ENCODE results near the gene PPP3CA. TPM values are rescaled to one million over a fixed set of nuclear protein-coding genes. Genes with fewer than 3 reads are reported as not detected.

PPP3CA gene
- total and polyA plus RNA-seq, 2 of the 8 experiments (the other 6 are each of a cell fraction or from before 2014, with no cell fraction given) = 7.9 to 35.0 TPM

DNA sequence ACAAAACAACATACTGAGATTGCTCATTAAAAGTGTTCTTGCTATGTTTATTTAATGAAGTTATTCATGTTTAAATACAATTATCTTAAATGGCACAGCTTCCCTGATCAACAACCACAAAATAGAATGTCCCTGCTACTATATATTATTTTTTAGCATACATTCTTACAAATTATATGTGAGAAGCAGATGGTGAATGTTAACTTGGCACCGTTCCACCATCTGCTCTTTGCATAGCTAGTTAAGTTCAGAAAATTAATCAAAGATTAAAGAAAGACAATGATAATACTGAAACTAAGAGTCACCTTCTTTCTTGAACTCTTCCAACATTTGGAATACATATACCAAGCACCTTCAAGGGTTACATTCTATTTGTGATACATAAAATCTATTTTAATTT, 94.2 kb downstream of the PPP3CA start:
- Histone ChIP-seq H4K91ac (replicated peaks; ENCODE audit: insufficient read length, low read length) (no peak overlapping the region), H3K4me1 (replicated peaks in 1 of 4; ENCODE audit: control insufficient read depth in 3 of 4, insufficient read depth in 4 of 4, low read length in 3 of 4) (0 out of 7 replicates have a peak, but pooled peaks cover 0 to 2% (median 0%) of the 10 kb centered on the region in 4 experiments), H3K56ac (replicated peaks; ENCODE audit: insufficient read length, low read depth, low read length) (no peak overlapping the region), H2BK20ac (ENCODE audit: low read length) (no peak overlapping the region), H2AFZ (ENCODE audit: low read length) (no peak overlapping the region), H3K27me3 (replicated peaks in 1 of 4; ENCODE audit: control insufficient read depth in 3 of 4, extremely low read depth in 1 of 4, insufficient read depth in 3 of 4, low read length in 3 of 4) (no peaks in the 10 kb centered on the region), H3K14ac (ENCODE audit: insufficient read length) (no peak overlapping the region), H3K9me3 (ENCODE audit: insufficient read depth in 2 of 2, low read depth in 1 of 2, low read length in 1 of 2) (no peaks in the 10 kb centered on the region), H3K9ac (replicated peaks in 1 of 4; ENCODE audit: extremely low read depth in 1 of 4, low read depth in 3 of 4, low read length in 3 of 4) (no peak overlapping the region), H3K23me2 (ENCODE audit: low read depth, low read length) (no peaks in the 10 kb centered on the region), H2BK5ac (ENCODE audit: low read depth, low read length) (no peak overlapping the region), H3K4ac (replicated peaks; ENCODE audit: insufficient read length, low read depth, low read length) (no peak overlapping the region), H3K79me1 (ENCODE audit: low read depth, low read length) (no peaks in the 10 kb centered on the region), H3K18ac (ENCODE audit: extremely low read depth, low read length) (no peak overlapping the region), H2AK5ac (ENCODE audit: low read depth, low read length) (no peak overlapping the region), H3K4me2 (ENCODE audit: insufficient read depth in 1 of 2, low read depth in 2 of 2, low read length in 2 of 2) (no peak overlapping the region), H3K4me3 (ENCODE audit: extremely low read depth in 1 of 4, insufficient read depth in 2 of 4, low read depth in 3 of 4, low read length in 4 of 4) (no peak overlapping the region), H3K79me2 (ENCODE audit: control insufficient read depth in 1 of 2, insufficient read depth in 2 of 2, low read length in 2 of 2) (peaks cover 0 to 43% of the 10 kb centered on the region in 2 experiments; a peak in 2 of 4 replicates), H2BK12ac (ENCODE audit: low read depth, low read length) (no peak overlapping the region), H2BK15ac (ENCODE audit: low read length) (no peak overlapping the region), H3K23ac (ENCODE audit: insufficient read length) (no peak overlapping the region), H2BK120ac (replicated peaks; ENCODE audit: low read depth, low read length) (no peak overlapping the region), H3K36me3 (ENCODE audit: control insufficient read depth in 2 of 4, insufficient read depth in 4 of 4, low read length in 3 of 4) (no peaks in the 10 kb centered on the region), H4K20me1 (replicated peaks in 1 of 2; ENCODE audit: control insufficient read depth in 1 of 2, insufficient read depth in 2 of 2, low read length in 2 of 2) (peaks cover 1 to 2% of the 10 kb centered on the region in 2 experiments), H4K8ac (ENCODE audit: extremely low read depth, insufficient read depth, low read length) (no peak overlapping the region), H4K5ac (ENCODE audit: insufficient read length, low read depth, low read length) (no peak overlapping the region), H3K27ac (ENCODE audit: low read depth, low read length) (no peak overlapping the region)
- ChIA-PET CTCF (ENCODE audit: partially characterized antibody) (no interaction called here), POLR2A (ENCODE audit: partially characterized antibody) (no interaction called here)
- FAIRE-seq (no peak), DNase-seq (ENCODE audit: low read depth in 1 of 2, low spot score in 2 of 2) (no peak)
- 89% methylated on average over 1 of the region's 1 CpG; no CpG with 5 or more reads in 1 of the 2 experiments for WGBS, 2 experiments (ENCODE audit: extremely low coverage in 1 of 2, insufficient coverage in 1 of 2, insufficient read length in 1 of 2, insufficient replicate concordance in 2 of 2, low coverage in 1 of 2, low lambda C conversion rate in 2 of 2, missing lambda C conversion rate in 1 of 2)
- no peak for TF ChIP-seq MAFK (IDR thresholded peaks at IDR 0.05; ENCODE audit: low read depth, low read length)
- no peak for TF ChIP-seq KDM5A (IDR thresholded peaks at IDR 0.05; ENCODE audit: low read length)
- TF ChIP-seq CBX8 (IDR thresholded peaks at IDR 0.05; ENCODE audit: borderline replicate concordance, low read depth, low read length) = no peak
- TF ChIP-seq RAD21 (IDR thresholded peaks at IDR 0.05 in 1 of 2, conservative IDR thresholded peaks at IDR 0.05 in 1 of 2; ENCODE audit: low read depth in 2 of 2, low read length in 2 of 2) = no peak
- no peak for TF ChIP-seq CHD1 (IDR thresholded peaks at IDR 0.05; ENCODE audit: low read depth, low read length)
- TF ChIP-seq, protein P1, sequence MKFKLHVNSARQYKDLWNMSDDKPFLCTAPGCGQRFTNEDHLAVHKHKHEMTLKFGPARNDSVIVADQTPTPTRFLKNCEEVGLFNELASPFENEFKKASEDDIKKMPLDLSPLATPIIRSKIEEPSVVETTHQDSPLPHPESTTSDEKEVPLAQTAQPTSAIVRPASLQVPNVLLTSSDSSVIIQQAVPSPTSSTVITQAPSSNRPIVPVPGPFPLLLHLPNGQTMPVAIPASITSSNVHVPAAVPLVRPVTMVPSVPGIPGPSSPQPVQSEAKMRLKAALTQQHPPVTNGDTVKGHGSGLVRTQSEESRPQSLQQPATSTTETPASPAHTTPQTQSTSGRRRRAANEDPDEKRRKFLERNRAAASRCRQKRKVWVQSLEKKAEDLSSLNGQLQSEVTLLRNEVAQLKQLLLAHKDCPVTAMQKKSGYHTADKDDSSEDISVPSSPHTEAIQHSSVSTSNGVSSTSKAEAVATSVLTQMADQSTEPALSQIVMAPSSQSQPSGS (IDR thresholded peaks at IDR 0.05; ENCODE audit: low read length) = no peak
- no peak for TF ChIP-seq SRF (IDR thresholded peaks at IDR 0.05; ENCODE audit: low read depth, low read length)
- no peak for TF ChIP-seq SP2 (IDR thresholded peaks at IDR 0.05; ENCODE audit: low read length)
- no peak for TF ChIP-seq EP300 (IDR thresholded peaks at IDR 0.05; ENCODE audit: borderline replicate concordance in 1 of 2, low read depth in 2 of 2, low read length in 2 of 2)
- no peak for TF ChIP-seq RBBP5 (IDR thresholded peaks at IDR 0.05; ENCODE audit: borderline replicate concordance, low read depth, low read length)
- no peak for TF ChIP-seq CHD2 (IDR thresholded peaks at IDR 0.05; ENCODE audit: low read length)
- TF ChIP-seq SIRT6 (IDR thresholded peaks at IDR 0.05; ENCODE audit: low read length) = no peak
- no peak for TF ChIP-seq ASH2L (IDR thresholded peaks at IDR 0.05; ENCODE audit: low read length)

Measured in H1 (cell line).